Measurements from ENCODE around the gene RTBDN.
"Not testable (repeated sequence)": the region's sequence is repeated elsewhere in the genome, so short reads cannot be mapped to it uniquely, and the experiment has no call there.

DNA sequence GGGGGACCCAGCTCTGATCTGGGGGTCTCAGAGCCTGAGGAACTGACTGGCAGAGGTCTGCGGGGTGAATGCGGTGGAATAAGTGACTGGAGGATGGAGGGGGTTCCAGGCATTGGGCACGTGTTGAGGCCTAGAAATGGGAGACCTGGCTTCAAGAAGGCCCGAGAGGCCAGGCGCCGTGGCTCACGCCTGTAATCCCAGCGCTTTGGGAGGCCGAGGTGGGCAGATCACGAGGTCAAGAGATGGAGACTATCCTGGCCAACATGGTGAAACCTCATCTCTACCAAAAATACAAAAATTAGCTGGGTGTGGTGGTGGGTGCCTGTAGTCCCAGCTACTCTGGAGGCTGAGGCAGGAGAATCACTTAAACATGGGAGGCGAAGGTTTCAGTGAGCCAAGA is 16.6 kb downstream of the RTBDN start:
- TF ChIP-seq, protein P1, sequence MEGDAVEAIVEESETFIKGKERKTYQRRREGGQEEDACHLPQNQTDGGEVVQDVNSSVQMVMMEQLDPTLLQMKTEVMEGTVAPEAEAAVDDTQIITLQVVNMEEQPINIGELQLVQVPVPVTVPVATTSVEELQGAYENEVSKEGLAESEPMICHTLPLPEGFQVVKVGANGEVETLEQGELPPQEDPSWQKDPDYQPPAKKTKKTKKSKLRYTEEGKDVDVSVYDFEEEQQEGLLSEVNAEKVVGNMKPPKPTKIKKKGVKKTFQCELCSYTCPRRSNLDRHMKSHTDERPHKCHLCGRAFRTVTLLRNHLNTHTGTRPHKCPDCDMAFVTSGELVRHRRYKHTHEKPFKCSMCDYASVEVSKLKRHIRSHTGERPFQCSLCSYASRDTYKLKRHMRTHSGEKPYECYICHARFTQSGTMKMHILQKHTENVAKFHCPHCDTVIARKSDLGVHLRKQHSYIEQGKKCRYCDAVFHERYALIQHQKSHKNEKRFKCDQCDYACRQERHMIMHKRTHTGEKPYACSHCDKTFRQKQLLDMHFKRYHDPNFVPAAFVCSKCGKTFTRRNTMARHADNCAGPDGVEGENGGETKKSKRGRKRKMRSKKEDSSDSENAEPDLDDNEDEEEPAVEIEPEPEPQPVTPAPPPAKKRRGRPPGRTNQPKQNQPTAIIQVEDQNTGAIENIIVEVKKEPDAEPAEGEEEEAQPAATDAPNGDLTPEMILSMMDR (IDR thresholded peaks at IDR 0.05): not testable (repeated sequence)
- not testable (repeated sequence) for TF ChIP-seq EP300 (IDR thresholded peaks at IDR 0.05; ENCODE audit: borderline replicate concordance in 1 of 2, low read depth in 1 of 2, low read length in 1 of 2)

Measured in SK-N-SH (cell line).